Measurements from ENCODE around the gene VPS45. TPM values are rescaled to one million over a fixed set of nuclear protein-coding genes. Genes with fewer than 3 reads are reported as not detected.
A peak's percentile ranks its signal among the peaks of the same experiment; 100 is the strongest.

Gene VPS45
- polyA plus RNA-seq, 4 donors = 65.1 to 80.6 (median 77.3) TPM

DNA sequence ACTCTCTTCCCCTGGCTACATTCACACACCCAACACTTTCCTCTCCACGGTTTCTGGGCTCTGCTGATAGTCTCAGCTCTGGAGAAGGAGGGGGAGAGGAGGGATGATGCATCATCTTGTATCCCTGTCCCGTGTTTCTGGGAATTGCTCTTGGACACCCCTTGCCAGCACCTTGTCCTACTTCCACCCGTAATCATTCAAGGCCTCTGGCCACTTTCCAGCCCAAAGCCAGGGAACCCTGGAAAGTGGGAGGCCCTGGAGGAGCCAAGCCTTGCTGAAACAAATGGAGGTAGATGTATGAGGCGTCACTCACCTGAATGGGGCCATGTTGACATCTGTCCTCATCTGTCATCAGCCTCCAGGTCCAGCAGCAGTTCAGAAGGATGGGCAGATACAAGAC is 86.6 kb downstream of the VPS45 start:
- DNase-seq (ENCODE audit: low read depth in 4 of 4, low spot score in 3 of 4) = no peak

DNA sequence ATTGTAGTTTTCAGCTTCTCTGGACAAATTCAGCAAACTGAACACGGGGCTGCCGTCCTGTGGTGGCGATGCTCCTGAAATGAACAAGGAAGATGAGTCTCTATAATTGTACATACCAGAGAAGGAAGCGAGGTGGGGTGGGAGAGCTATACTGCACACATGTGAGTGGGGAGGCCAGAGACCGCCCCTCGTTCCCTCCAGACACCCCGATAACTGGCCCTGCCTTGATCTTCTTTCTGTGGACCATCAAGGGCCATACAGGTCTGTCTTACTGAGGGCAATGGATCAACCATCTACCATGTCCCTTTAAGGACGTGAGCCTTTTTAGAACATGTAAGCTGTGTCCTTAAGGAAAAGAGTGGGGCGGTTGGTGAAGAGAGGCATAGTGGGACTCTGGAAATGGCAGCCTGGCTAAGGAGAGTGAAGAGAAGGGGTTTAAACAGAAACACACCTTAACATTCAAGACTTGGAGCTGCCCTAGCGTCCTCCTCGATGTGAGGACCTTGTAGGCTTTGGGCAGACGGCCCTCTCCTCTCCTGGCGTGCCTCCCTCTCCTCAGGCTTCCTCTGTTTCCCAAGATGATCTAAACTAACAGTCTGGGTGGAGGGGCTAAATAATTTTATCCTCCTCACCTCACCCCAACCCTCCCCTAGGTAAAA is 88.0 kb downstream of the VPS45 start:
- DNase-seq (ENCODE audit: low read depth in 4 of 4, low spot score in 3 of 4) = no peak

DNA sequence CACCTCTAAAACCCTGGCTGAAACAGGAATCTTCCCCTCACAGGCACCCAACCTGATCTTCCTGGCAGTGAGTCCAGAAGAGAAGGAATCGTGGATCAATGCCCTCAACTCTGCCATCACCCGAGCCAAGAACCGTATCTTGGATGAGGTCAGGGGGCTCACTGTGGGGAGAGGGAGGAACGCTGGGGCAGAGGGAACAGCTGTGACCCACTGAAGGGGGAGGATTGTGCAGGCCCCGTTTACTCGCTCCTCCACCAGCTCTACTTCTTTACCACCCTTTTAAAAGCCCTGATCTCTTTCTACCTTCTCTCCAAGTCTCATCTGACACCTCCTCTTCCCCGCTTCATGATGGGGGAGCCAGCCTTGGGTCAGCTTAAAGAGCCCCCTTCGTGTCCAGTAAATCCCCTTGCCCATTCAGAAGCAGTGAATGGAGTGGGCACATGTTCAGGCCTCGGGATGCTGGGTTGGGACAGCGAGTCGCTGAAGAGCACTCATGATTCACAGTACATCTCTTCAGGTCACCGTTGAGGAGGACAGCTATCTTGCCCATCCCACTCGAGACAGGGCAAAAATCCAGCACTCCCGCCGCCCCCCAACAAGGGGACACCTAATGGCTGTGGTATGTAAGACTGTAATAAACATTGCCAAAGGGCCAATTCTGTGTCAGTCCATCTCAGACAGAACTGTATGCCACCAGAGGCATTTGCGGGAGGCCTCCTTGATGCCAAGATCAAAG is 89.5 kb downstream of the VPS45 start:
- DNase-seq (ENCODE audit: low read depth in 4 of 4, low spot score in 3 of 4) = no peak

DNA sequence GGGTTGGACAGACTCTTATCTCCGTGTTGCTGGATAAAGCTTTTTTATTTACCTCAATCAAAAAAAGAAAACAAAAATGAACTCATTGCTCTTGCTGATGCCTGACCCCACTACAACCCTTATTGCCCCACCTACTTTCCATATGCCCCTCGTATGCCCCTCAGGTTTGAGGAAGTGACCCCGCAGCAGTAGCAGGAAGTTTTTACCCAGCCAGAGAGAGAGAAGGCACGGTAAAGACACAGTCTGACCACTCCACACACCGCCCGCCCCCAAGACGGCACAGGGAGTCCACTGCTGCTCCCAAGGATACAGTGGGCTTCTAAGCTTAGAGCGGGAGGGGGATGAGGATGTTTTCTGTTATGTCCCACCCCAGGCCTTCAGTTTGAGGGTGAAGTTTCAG is 92.0 kb downstream of the VPS45 start:
- DNase-seq (ENCODE audit: low read depth in 4 of 4, low spot score in 3 of 4) = no peak

DNA sequence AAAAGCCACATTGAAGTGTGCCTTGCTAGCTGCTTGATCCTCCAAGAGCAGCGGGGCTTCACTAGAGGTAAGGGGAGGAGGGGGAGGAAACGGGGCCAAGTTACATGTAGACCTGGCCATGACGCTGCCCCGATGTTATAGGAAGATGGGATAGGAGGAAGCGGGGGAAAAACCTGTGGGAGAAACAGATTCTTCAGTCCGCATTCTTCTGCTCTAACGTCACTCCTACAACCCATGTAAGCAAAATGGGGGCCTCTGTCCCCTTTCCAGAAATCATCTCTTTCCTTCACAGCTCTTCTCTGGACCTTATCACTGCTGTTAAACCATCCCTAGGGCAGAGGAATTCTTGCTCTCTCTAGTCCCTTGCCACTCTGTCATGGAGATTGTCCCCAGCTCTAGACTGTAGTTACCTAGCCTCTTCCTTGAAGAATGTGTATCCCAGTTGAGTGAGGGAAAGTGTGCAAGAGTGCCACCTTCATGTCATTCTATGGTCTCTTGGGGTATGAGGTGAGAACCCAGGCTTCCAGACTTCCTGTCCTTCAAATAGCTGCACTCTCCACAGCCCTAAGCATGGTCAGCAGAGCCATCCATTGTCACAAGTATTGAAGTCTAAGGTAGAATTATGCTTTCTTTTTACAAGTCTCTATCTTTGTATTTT is 93.5 kb downstream of the VPS45 start:
- no peak for DNase-seq (ENCODE audit: low read depth in 4 of 4, low spot score in 3 of 4)

DNA sequence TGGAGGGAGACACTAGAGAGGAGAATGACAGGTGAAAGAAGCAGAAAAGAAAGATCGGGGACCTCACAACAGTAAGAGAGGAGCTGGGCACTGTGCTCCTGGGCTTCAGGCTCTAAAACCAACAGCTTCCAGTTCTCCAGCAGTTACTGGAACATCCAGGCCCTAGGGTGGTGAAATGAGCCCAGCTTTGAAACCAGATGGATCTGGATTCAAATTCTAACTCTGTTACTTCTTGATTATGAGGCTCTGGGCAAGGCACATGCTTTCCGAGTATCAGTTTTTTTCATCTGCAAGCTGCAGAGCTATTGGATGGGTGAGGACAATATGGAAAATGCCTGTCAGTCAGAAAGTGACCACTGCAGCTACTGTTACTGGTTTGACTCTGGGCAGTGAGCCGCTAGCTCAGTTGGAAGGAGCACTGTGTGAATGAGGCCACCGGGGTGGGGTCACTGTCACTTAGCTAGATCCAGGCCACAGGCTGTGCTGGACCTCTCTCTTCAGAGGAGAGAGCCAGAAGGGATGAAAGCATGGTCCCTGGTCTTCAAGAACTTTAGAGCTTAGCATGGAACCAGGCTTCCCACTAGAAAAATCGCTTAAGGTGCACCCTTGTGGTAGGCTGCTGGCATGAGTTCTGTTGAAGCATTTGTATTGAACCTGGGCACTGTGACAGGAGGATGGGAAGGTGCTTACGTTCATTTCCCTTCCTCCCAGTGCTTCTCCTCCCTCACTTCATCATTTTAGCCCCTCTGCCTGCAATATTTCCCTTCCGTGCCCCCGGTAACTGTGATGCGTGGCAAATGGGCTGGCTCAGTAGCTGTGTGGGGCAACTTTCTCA is 94.4 kb downstream of the VPS45 start:
- DNase-seq (ENCODE audit: low read depth in 4 of 4, low spot score in 3 of 4) = no peak

DNA sequence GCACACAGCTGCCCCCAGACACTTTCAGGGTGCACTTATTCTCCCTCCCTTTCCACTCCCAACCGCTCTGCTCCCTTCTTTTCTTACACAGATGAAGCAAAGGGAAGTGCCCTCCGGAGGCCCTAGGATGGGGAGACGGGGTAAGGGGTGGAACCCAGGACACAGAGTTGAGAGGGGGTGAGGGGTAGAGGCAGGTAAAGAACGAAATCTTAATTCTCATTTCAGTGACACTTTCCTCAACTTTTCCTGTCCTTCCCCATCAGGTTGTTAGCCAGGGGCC is 94.9 kb downstream of the VPS45 start:
- no peak for DNase-seq (ENCODE audit: low read depth in 4 of 4, low spot score in 3 of 4)

DNA sequence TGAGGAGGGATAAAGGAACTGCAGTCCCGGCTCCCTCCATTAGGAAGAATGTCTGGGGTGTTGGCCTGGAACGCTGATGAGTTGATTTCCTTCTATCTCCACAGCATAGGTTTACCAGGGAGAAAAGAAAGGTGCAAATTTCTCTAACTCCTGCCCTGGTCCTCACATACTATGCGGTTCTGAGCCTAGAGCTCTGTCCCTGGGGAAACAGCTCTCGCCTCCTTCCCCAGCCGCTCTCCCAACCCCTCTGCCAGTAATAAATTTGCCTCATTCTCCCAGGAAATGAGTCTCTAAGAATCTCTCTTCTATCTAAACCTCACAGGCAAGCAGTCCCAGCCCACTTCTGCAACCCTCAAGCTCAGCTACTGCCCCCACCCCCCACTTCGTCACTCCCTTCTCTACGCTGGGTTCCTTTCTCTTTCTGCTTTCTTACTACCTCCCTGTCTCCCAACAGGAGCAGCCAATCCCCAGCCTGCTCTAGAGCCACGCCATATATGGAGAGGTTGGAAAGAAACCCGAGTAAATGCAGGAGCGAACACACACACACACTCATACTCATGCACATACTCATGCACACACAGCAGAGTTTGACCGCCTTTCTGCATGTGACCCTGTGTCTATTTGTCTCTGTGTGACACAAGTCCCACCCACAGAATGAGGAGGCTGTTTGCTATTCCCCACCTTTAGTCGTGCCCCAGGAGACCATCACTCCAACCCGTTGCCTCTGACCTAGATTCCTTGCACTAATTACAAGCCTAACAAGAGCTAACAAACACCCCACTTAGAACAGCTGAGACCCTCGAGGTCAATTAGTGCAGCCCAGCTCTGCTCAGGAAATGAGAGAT is 95.5 kb downstream of the VPS45 start:
- peak; percentile 75 to 92 (median 86) for DNase-seq (ENCODE audit: low read depth in 4 of 4, low spot score in 3 of 4)

DNA sequence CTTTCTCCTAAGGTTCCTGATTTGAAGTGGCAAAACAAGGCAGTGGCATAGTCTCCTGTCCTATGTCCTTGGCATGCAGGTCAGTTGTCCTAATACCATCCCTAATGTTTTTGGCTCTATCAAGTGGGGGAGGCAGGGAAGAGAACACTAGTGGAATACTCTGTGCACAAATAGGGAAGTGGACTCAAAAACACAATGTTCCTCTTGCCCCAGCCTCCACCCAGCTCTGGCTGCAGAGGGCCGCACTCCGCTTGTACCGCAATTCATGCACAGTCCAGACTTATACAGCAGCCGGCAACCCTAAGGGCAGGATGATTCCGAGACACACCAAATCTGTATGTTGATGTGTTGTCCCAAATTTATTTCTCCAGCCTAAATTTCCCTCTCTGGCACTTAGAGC is 96.6 kb downstream of the VPS45 start:
- DNase-seq (ENCODE audit: low read depth in 4 of 4, low spot score in 3 of 4) = no peak

DNA sequence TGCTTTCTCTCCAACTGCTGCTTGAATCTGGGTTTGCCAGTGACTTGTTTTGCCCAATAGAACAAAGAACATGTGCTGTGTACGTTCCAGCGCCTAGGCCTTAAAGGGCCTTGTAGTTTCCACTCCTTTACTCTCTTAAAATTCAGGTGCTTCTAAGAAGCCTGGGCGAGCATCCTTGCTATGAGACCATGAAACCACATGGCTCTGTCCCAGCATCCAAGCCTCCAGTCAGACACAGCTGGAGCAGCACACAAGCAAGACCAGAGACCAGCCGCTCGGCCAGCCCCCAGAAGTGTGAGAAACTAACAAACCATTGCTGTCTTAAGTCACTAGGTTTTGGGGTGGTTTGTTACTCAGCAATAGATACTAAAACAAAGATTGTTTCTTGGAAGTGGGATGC is 97.2 kb downstream of the VPS45 start:
- no peak for DNase-seq (ENCODE audit: low read depth in 4 of 4, low spot score in 3 of 4)

DNA sequence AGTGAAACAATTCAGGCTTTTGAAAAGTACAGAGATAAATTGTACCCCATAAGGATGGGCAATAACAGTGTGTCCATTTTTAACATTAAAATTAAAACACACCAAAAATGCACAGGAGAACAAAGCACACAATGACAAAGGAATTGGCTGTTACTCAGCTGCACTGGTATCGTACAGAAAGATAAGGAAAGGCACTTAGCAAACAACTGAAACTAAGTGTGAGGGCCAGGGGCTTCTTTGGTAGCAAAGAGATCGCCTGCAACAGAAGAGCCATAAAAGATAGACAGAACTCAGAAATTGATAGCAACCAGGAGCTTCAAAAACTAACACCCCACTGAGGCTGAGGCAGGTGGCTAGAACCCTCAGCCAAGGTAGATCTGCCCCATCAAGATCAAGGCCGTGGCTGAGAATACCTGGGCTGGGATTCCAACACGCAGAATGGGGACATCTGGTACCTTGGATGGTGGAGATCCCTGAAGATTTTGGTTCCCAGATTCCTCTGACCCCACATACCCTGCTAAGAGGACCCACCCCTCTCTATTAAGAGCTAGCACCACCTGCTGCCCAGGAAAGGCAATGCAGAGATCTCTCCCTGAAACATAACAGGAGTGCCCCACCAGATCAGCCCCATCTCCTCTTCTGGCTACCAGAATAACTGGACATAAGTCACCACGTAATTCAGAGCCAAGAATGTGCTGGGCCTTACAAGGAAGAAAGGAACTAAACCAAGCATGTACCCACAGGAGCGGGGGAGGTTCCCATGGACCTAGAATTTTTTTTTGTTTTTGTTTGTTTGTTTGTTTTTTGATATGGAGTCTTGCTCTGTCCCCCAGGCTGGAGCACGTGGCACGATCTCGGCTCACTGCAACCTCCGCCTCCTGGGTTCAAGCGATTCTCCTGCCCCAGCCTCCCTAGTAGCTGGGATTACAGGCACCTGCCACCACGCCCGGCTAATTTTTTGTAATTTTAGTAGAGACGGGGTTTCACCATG is 98.3 kb downstream of the VPS45 start:
- no peak for DNase-seq (ENCODE audit: low read depth in 4 of 4, low spot score in 3 of 4)

DNA sequence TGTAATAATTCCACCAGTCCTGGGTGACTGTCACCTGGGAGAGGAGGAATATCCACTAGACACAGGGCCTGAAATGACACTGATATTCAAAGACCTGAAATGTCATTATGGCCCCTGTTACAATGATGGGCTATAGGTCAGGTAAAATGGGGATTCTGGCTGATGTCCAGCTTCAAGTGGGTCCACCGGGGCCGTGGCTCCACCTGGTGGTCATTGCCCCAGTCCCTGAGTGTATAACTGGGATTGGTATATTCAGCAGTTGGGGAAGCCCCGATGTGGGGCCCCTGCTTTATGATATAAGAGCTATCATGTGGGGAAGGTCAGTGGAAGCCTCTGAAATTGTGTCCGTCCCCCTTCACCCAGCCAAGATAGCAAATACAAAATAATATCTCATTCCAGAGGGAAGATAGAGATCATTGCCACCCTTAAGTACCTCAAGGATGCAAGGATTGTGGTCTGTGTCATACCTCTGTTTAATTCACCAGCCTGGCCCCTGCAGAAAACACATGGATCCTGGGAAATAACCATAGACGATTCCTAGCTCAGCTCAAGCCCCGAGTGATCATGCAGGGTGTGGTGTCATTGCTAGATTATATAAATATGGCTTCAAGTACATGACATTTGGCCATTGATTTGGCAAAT is 101.5 kb downstream of the VPS45 start:
- no peak for DNase-seq (ENCODE audit: low read depth in 4 of 4, low spot score in 3 of 4)

DNA sequence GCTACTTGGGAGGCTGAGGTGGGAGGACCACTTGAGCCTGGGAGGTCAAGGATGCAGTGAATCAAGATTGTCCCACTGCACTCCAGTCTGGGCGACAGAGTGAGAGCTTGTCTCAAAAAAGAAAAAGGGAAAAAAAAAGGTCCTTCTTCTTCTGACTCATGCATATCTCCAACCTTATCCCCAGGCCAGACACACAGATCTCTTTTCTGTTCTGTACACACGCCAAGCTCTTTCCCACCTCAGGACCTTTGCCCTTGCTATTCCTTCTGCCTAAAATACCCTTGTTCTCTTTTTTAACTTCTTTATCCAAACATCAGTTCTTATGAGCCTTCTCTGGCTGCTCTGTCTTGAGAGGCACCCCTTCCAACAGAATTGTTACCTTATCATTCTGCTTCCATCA is 104.2 kb downstream of the VPS45 start:
- DNase-seq (ENCODE audit: low read depth in 4 of 4, low spot score in 3 of 4) = no peak

DNA sequence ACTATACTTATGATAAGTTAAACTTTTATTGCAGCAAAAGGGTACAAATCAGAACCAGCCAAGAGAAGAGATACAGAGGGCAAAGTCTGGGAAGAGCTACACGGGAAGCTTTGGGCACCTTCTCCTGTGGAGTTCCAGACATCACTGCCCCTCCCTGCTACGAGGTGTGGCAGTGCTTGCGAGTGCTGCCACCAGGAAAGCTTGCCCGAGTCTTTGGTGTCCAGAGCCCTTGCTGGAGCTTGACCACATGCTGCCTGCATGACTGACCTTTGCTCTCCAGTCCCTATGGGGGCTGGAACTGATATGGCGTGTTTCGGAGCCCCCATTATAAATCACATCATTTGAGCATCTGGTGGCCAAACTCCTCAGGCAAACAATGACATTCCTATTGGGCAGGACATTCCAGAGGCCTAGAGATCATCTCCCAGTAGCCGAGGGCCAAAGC is 105.6 kb downstream of the VPS45 start:
- no peak for DNase-seq (ENCODE audit: low read depth in 4 of 4, low spot score in 3 of 4)

DNA sequence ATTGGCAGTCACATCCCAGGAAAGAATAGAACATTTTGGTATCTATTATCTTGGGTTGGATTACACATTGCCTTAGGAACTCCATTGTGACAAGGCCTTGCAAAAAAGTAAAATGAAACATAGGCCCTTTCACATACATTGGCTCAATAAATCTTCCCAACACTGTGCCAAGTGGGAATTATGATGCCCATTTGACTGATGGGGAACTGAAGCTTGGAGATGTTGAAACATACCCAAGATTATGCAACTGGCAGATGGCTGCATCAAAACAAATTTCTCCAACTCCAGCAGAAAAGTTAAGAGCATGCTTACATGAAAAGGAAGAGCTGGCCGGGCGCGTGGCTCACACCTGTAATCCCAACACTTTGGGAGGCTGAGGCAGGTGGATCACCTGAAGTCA is 109.0 kb downstream of the VPS45 start:
- DNase-seq (ENCODE audit: low read depth in 4 of 4, low spot score in 3 of 4) = no peak

DNA sequence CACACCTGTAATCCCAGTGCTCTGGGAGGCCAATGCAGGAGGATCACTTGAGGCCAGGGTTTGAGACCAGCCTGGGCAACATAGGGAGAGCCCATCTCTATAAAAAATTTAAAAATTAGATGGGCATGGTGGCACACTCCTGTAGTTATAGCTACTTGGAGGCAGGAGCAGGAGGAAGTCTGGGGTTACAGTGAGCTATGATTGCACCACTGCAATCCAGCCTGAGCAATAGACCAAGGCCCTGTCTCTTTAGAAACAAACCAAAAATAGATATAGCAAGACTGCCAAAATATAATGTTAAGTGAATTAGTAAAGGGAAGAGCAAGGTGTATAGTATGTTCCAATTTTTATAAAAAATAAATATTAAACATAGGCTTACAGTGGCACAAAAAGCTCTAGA is 111.0 kb downstream of the VPS45 start:
- no peak for DNase-seq (ENCODE audit: low read depth in 4 of 4, low spot score in 3 of 4)

DNA sequence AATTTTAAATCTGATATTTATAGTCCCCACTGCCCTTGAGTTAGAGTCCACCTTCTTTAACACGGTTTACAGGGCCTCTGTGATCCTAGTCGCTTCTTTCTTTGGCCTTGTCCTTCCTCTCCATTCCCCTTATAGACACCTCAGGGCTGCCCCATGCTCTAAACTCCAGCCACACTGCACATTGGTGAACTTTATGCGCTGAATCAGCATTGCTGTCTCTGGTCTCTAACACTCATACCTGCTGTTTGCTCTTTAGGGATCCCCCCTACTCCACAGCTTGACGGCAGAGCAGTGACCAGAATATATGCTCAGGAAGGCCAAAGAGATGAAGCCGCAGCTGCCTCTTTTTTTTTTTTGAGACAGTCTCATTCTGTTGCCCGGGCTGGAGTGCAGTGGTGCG is 112.3 kb downstream of the VPS45 start:
- no peak for DNase-seq (ENCODE audit: low read depth in 4 of 4, low spot score in 3 of 4)

DNA sequence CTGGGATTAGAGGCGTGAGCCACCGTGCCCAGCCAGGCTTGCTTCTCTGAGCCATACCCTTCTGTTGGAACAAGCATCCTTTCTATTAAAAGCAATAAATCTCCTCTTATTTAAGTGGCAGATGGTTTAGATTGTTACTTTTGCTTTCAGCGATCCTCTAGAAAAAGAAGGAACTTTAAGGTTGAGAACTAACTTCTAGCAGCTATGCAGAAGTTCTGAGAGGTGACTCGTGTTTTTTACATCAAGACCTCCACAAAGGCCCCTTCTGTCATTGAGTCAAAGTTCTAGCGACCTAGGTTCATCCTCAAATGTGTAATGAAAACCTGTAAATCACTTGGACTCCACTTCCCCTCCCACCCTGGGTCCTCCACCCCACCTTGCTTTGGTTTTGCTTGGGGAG is 112.9 kb downstream of the VPS45 start:
- no peak for DNase-seq (ENCODE audit: low read depth in 4 of 4, low spot score in 3 of 4)

DNA sequence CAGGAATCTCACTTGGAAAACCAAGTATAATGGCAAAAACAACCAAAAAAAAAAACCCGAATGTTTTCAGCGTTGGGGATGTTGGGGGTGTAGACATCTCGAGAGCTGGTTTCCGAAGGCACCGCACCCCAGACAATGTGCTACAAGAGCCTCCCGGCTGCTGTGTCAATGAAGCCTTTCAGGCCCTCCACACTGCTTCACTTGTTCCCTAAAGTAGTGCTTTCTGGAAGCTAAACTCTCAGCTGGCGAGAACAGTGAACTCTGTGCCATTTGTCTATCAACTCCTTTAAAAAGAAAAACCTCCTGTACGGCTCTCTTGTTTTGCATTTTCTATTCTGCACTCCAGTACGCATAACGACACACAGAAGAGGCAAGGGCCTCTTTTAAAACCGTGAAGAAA is 114.7 kb downstream of the VPS45 start:
- no peak for DNase-seq (ENCODE audit: low read depth in 4 of 4, low spot score in 3 of 4)
